Mucosa of descending colon (tissue), 3 donors: Measurements from ENCODE around the gene ADRA1B. TPM values are rescaled to one million over a fixed set of nuclear protein-coding genes. Genes with fewer than 3 reads are reported as not detected.

Experiments
- ATAC-seq: fragments of 200-7000 bp; cut with Tn5 transposase; one replicate; pipeline ENCODE4 v1.9.1; 2020; ENCODE audit warnings: mild to moderate bottlenecking, moderate library complexity
- DNase-seq, 3 donors: peaks; one replicate each; pipeline ENCODE4 v3.0.0-alpha.2; 2020
- H3K36me3 ChIP-seq: fragments of 200-600 bp; one replicate; pipeline ENCODE4 v1.8.0; 2021; ENCODE audit warnings: low read depth, mild to moderate bottlenecking
- H3K4me1 ChIP-seq: fragments of 200-600 bp; one replicate; pipeline ENCODE4 v1.8.0; 2021; ENCODE audit warnings: low read depth, mild to moderate bottlenecking
- H3K4me3 ChIP-seq: fragments of 200-600 bp; one replicate; pipeline ENCODE4 v1.8.0; 2021; ENCODE audit warnings: mild to moderate bottlenecking
- H3K9me3 ChIP-seq: fragments of 200-600 bp; one replicate; pipeline ENCODE4 v1.8.0; 2021; ENCODE audit warnings: mild to moderate bottlenecking
- CTCF ChIP-seq: fragments of 200-600 bp; IDR thresholded peaks from one replicate; pipeline ENCODE4 v1.8.0; 2022; ENCODE audit warnings: antibody characterized with exemption, mild to moderate bottlenecking
- intact Hi-C, 2 donors: fragments of 100-400 bp; cut with DNase I in 1 of 2; cut with micrococcal nuclease in 1 of 2; formaldehyde crosslinking; loops; one replicate each; pipeline versions ENCODE4 v1.11.0 to v1.11.1; 2022; cut with DNase I, micrococcal nuclease
- total RNA-seq, 3 donors: library from RNA; stranded (reverse); fragmentation: NEBNext Ultra II Directional in 2 of 3; extraction: Animal tissue kit (Norgen Biotek cat#: 25700) in 2 of 3; gene quantifications; one replicate each; pipeline versions ENCODE4 v1.2.1 to v1.2.4, GENCODE V29; 2021 to 2023
- donor health status: DM: no; HTN: no; CAD: no; lungs with moderate emphysema.
- donor health status: DM: no; HTN: no; CAD: no.
- donor health status: DM: no; HTN: yes; CAD: no.

Gene ADRA1B
- total RNA-seq, 3 donors from 2014 or later = 0.51 to 0.89 (median 0.69) TPM

DNA sequence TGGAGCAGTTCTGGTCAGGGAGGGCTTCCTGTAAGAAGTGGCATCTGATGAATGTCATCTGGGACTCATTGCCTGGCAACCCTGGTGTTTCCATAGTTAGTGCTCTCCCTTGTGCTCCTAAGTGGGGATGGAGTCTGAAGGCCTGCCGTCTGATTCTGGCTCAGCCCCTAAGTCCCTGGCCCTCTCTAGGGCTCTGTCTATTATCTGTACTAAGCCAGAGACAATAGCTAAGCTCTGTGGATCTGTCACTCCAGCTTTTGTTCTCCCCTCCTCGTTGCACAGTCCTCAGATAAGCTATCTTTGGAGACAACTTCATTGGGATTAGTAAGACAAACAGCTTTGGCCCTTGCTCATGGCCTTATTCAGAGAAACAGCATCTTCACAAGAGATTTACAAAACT, 62.1 kb downstream of the ADRA1B start:
- Histone ChIP-seq H3K36me3 (no peaks in the 10 kb centered on the region), H3K4me3 (no peak overlapping the region), H3K9me3 (no peaks in the 10 kb centered on the region), H3K4me1 (no peaks in the 10 kb centered on the region)
- DNase-seq (no peak), ATAC-seq (no peak)
- intact Hi-C loops = no loop called here
- TF ChIP-seq CTCF = no peak

- Histone ChIP-seq H3K4me3 (no peak overlapping the region), H3K4me1 (no peaks in the 10 kb centered on the region), H3K36me3 (no peaks in the 10 kb centered on the region), H3K9me3 (no peaks in the 10 kb centered on the region)
- intact Hi-C loops = loop anchor here in 1 of 2 donors (10.0 kb wide), 1 partner anchor 538 kb away; no protein-coding TSS in a partner anchor
- ATAC-seq (no peak), DNase-seq (no peak)
- TF ChIP-seq CTCF = no peak
Measured at GRCh38 chr5:159982421-159983173, 66.3 kb downstream of the ADRA1B start.

DNA sequence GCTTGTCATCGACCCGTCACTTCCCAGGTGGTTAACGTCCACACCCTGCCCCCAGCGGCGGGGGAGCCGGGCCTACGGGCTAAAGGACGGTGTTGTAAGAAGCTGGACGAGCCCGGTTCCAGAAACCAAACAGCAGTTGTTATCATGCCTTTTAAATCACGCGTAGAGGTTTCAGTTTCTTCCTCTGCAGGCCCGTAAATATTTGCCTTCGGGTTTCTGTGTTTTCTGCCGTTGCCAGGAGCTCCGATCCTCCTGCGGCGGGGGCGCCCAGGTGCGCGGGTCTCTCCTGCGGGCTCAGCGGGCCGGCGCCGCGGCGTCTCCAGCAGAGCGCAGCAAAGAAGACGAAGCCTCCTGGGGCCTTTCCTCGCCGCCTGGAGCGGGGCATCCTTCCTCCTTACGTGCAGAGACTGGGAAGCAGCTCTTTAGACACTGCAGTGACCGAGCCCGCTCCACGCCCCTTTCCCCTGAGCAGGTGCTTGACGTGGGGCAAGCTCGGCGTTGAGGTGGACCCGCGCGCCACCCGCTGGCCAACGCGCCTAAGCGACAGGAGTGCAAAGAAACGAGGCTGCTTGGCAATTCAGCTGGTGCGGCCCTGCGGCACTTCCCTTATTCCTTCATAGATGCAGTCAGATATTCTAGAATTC, 70.9 kb downstream of the ADRA1B start:
- peak; percentile 87 to 92 (median 89) for DNase-seq
- Histone ChIP-seq H3K4me3 (no peak overlapping the region), H3K4me1 (no peaks in the 10 kb centered on the region), H3K9me3 (no peaks in the 10 kb centered on the region), H3K36me3 (no peaks in the 10 kb centered on the region)
- intact Hi-C loops = loop anchor here in 1 of 2 donors (10.0 kb wide), 1 partner anchor 542 kb away; no protein-coding TSS in a partner anchor
- ATAC-seq = peak; percentile 99
- peak; percentile 63 for TF ChIP-seq CTCF

- intact Hi-C loops = no loop called here
- no peak for ATAC-seq
Measured at GRCh38 chr5:159990506-159990905, 74.2 kb downstream of the ADRA1B start.

DNA sequence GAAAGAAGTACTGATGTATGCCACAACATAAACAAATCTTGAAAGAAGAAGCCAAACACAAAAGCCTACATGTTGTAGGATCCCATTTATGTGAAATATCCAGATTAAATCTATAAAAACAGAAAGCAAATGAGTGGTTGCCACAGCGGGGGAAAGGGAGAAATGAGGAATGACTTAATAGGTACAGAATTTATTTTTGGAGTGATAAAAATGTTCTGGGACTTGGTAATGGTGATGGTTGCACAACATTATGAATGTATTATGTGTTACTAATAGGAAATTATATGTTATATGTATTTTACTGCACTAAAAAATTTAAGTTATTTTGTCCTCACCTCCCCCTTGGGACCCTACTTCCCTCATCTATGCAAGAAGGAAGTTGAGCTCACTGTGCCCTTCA, 76.3 kb downstream of the ADRA1B start:
- H3K9me3 ChIP-seq = peaks cover 13% of the 10 kb centered on the region
- H3K36me3 ChIP-seq = no peaks in the 10 kb centered on the region
- H3K4me1 ChIP-seq = no peaks in the 10 kb centered on the region
- no peak overlapping the region for H3K4me3 ChIP-seq
- no peak for DNase-seq
- no peak for TF ChIP-seq CTCF
- no peak for ATAC-seq
- intact Hi-C loops = no loop called here

More at GRCh38 chr5:159990506-159990905, 74.2 kb downstream of the ADRA1B start:
- Histone ChIP-seq H3K9me3 (peaks cover 13% of the 10 kb centered on the region), H3K4me3 (no peak overlapping the region), H3K36me3 (no peaks in the 10 kb centered on the region), H3K4me1 (no peaks in the 10 kb centered on the region)
- no peak for TF ChIP-seq CTCF
- no peak for DNase-seq
